HFFc6 (cell line): ENCODE results near the gene ITPRIPL1. TPM values are rescaled to one million over a fixed set of nuclear protein-coding genes. Genes with fewer than 3 reads are reported as not detected.

Source experiments
- DNase-seq: peaks from one replicate; pipeline ENCODE4 v3.0.0-alpha.2; 2018
- H3K27ac Mint-ChIP-seq: 2 replicates; pipeline ENCODE4 v1.8.0; 2020; ENCODE audit warnings: mild to moderate bottlenecking, mixed read lengths
- H3K27me3 Mint-ChIP-seq: 2 replicates; pipeline ENCODE4 v1.8.0; 2021; ENCODE audit warnings: mild to moderate bottlenecking, moderate library complexity, mixed read lengths; ENCODE audit not compliant: insufficient read depth
- H3K36me3 Mint-ChIP-seq: 2 replicates; pipeline ENCODE4 v1.8.0; 2021; ENCODE audit warnings: low read depth, mixed read lengths
- H3K4me1 Mint-ChIP-seq: 2 replicates; pipeline ENCODE4 v1.8.0; 2020; ENCODE audit warnings: low read depth, mixed read lengths
- H3K4me3 Mint-ChIP-seq: 2 replicates; pipeline ENCODE4 v1.8.0; 2020; ENCODE audit warnings: mild to moderate bottlenecking, moderate library complexity, mixed read lengths
- H3K9me3 Mint-ChIP-seq: 2 replicates; pipeline ENCODE4 v1.8.0; 2020; ENCODE audit warnings: mild to moderate bottlenecking, mixed read lengths
- total RNA-seq, 6 experiments: library from RNA; stranded (reverse); fragmentation: NEBNext Ultra II Directional; extraction: Animal tissue kit (Norgen Biotek cat#: 25700); gene quantifications; 2 replicates in 1 of 6; 3 replicates in 5 of 6; pipeline ENCODE4 v1.2.3, GENCODE V29; 2021
- TF ChIP-seq, protein P1 (sequence below): fragments of 200-600 bp; sonication (generic); IDR thresholded peaks from 2 replicates; pipeline ENCODE4 v1.5.0; 2021; ENCODE audit warnings: antibody characterized with exemption, mild to moderate bottlenecking

The ITPRIPL1 gene
- total RNA-seq, 6 experiments from 2014 or later = 0.55 to 1.2 (median 0.94) TPM

DNA sequence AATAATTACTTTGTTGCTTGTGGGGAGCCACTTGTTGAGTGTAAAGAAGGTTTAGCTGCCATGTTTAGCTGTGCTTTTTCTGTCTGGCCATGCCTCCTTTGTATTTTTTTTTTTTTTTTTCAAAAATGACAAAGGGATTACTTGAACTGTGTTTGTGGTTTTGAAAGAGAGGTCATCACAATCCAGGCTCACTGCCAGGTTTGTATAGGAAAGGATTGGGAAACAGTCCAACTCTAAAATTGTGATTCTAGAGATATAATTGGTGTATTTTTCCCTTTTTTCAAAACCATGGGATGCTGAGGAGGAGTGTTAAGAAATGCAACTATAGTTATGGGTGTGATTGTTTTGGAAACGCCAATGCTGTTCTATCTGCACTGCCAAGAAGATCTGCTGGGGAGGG lies 4.3 kb downstream of the ITPRIPL1 start:
- TF ChIP-seq, protein P1, sequence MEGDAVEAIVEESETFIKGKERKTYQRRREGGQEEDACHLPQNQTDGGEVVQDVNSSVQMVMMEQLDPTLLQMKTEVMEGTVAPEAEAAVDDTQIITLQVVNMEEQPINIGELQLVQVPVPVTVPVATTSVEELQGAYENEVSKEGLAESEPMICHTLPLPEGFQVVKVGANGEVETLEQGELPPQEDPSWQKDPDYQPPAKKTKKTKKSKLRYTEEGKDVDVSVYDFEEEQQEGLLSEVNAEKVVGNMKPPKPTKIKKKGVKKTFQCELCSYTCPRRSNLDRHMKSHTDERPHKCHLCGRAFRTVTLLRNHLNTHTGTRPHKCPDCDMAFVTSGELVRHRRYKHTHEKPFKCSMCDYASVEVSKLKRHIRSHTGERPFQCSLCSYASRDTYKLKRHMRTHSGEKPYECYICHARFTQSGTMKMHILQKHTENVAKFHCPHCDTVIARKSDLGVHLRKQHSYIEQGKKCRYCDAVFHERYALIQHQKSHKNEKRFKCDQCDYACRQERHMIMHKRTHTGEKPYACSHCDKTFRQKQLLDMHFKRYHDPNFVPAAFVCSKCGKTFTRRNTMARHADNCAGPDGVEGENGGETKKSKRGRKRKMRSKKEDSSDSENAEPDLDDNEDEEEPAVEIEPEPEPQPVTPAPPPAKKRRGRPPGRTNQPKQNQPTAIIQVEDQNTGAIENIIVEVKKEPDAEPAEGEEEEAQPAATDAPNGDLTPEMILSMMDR = no peak
- peaks cover 33% of the 10 kb centered on the region for H3K4me1 Mint-ChIP-seq
- H3K27me3 Mint-ChIP-seq = peaks cover 15% of the 10 kb centered on the region
- H3K4me3 Mint-ChIP-seq = no peak overlapping the region
- H3K36me3 Mint-ChIP-seq = peaks cover 8% of the 10 kb centered on the region
- peak; percentile 76 for DNase-seq
- H3K27ac Mint-ChIP-seq = no peak overlapping the region
- H3K9me3 Mint-ChIP-seq = no peaks in the 10 kb centered on the region

DNA sequence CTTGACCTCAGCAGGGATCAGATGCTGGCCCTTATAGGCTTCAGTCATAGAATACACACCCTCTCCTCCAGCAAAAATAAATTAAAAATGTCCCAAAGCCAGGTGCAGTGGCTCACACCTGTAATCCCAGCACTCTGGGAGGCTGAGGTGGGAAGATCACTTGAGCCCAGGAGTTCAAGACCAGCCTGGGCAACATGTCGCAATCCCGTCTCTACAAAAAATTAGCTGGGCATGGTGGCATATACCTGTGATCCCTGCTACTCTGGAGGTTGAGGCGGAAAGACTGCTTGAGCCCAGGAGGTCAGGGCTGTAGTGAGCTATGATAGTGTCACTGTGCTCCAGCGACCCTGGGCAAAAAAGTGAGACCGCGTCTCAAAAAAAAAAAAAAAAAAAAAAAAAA lies 4.8 kb downstream of the ITPRIPL1 start:
- H3K4me3 Mint-ChIP-seq = no peak overlapping the region
- H3K36me3 Mint-ChIP-seq = peaks cover 11% of the 10 kb centered on the region
- TF ChIP-seq, protein P1 = no peak
- no peak overlapping the region for H3K27ac Mint-ChIP-seq
- H3K9me3 Mint-ChIP-seq = no peaks in the 10 kb centered on the region
- no peak for DNase-seq
- H3K27me3 Mint-ChIP-seq = peaks cover 13% of the 10 kb centered on the region
- peaks cover 37% of the 10 kb centered on the region for H3K4me1 Mint-ChIP-seq

DNA sequence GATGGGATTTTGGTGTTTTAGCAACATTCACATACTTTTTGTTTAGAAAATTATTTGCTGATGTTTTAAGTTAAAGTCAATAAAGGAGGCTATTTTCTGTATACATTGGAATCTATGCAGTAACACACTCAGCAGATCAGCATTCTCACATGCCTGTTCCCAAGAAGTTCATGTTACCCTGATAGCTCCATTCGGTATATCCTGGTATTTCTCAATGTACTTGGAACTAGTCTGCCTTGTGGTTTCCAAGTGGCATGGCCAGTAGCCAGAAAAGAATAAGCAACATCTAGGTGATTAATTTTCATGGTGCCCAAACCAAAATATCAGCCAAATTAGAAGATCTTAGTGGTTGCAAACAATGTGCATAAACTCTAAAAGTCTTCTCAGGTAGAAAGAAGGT lies 5.3 kb downstream of the ITPRIPL1 start:
- TF ChIP-seq, protein P1 = no peak
- Mint-ChIP-seq H3K36me3 (peaks cover 12% of the 10 kb centered on the region), H3K9me3 (no peaks in the 10 kb centered on the region), H3K4me1 (peaks cover 36% of the 10 kb centered on the region), H3K27ac (no peak overlapping the region), H3K27me3 (peaks cover 10% of the 10 kb centered on the region), H3K4me3 (no peak overlapping the region)
- peak; percentile 32 for DNase-seq

DNA sequence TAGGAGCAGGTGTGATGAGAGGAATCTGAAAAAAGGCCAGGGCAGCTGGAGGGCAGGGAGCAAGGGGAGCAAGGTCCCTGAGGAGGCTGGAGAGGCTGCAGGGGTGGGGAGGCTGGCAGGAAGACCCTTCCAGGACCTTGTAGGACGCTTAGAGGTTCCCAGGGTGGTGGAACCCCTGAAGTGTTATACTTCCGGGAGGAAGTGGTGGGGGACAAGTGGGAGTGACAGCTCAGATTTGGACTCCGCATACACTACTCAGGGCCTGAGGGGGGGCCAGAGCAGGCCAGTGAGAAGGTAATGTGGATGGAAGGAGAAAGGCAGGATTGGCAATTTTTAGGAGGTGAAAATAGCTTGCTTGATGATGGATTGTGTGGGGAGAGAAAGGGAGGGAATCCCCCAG lies 8.6 kb downstream of the ITPRIPL1 start:
- no peaks in the 10 kb centered on the region for H3K9me3 Mint-ChIP-seq
- DNase-seq = no peak
- H3K36me3 Mint-ChIP-seq = peaks cover 18% of the 10 kb centered on the region
- peaks cover 51% of the 10 kb centered on the region for H3K4me1 Mint-ChIP-seq
- peaks cover 2% of the 10 kb centered on the region for H3K27me3 Mint-ChIP-seq
- H3K4me3 Mint-ChIP-seq = peak overlapping the region; percentile 41
- peak overlapping the region; percentile 62 for H3K27ac Mint-ChIP-seq
- TF ChIP-seq, protein P1 = no peak

DNA sequence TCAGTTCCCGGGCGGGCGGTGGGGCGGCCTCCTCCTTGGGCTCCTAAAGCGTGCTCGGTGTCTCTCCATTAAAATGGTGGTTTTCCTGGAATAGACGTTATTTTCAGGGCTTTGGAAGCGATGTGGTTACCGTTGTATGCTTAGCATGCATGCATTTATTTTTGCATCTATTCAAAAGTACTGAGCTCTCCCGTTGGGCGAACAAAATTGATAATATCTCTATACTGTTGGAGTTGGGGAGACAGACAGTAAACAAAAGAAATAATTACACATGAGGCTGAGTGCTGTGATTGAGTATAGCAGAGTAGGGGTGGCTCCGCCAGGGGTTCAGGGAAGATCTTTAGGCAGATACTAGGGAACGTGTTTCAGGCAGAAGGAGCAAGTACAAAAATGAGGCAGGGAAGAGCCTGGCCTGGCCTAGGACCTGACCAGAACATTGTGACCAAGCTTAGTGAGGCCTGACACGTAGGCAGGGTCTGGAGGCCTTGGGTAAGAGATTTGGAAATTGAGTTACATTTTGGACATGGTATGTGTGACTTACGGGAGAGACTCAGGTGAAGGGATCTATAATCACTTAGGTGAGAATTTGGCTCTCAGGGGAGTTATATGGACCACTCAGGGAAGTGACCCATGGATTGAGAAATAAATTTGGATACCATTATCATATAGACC lies 11.1 kb downstream of the ITPRIPL1 start:
- Mint-ChIP-seq H3K36me3 (peaks cover 23% of the 10 kb centered on the region), H3K27me3 (peaks cover 2% of the 10 kb centered on the region), H3K27ac (peak overlapping the region; percentile 95), H3K4me1 (peaks cover 61% of the 10 kb centered on the region), H3K4me3 (peak overlapping the region; percentile 89), H3K9me3 (no peaks in the 10 kb centered on the region)
- TF ChIP-seq, protein P1 = no peak
- no peak for DNase-seq
